ENCODE results near the gene STAMBPL1. TPM values are rescaled to one million over a fixed set of nuclear protein-coding genes. Genes with fewer than 3 reads are reported as not detected.

The STAMBPL1 gene
- polyA plus RNA-seq, 1 of the 3 experiments (the other 2 are of a cell fraction), result 25.1 TPM

DNA sequence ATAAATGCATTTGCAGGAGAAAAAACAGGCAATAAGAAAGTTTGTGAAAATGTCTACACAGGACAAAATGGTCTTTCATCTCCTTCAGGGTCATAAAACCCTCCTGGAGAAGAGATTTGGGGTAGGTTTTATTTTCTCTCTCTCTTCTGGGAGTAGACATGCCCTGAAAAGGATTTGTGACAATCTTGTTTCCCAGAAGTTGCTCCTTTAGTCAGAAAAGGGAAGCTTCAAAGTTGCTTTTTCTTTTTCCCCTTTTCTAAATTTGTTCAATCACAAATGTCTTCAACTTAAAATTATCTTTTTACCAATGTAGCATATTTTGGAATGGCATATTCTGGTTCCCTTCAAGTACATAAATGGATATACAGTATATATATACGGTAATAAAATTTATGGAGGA is 19.0 kb upstream of the STAMBPL1 start (continued):
- no peak for TF ChIP-seq YY1 (IDR thresholded peaks at IDR 0.05; ENCODE audit: low read depth)
- TF ChIP-seq FOXM1 (IDR thresholded peaks at IDR 0.05; ENCODE audit: low read depth), result no peak
- no peak for TF ChIP-seq RAD21 (IDR thresholded peaks at IDR 0.05; ENCODE audit: low read length)
- no peak for TF ChIP-seq RCOR1 (IDR thresholded peaks at IDR 0.05; ENCODE audit: low read length)
- TF ChIP-seq, protein P1, sequence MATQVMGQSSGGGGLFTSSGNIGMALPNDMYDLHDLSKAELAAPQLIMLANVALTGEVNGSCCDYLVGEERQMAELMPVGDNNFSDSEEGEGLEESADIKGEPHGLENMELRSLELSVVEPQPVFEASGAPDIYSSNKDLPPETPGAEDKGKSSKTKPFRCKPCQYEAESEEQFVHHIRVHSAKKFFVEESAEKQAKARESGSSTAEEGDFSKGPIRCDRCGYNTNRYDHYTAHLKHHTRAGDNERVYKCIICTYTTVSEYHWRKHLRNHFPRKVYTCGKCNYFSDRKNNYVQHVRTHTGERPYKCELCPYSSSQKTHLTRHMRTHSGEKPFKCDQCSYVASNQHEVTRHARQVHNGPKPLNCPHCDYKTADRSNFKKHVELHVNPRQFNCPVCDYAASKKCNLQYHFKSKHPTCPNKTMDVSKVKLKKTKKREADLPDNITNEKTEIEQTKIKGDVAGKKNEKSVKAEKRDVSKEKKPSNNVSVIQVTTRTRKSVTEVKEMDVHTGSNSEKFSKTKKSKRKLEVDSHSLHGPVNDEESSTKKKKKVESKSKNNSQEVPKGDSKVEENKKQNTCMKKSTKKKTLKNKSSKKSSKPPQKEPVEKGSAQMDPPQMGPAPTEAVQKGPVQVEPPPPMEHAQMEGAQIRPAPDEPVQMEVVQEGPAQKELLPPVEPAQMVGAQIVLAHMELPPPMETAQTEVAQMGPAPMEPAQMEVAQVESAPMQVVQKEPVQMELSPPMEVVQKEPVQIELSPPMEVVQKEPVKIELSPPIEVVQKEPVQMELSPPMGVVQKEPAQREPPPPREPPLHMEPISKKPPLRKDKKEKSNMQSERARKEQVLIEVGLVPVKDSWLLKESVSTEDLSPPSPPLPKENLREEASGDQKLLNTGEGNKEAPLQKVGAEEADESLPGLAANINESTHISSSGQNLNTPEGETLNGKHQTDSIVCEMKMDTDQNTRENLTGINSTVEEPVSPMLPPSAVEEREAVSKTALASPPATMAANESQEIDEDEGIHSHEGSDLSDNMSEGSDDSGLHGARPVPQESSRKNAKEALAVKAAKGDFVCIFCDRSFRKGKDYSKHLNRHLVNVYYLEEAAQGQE (IDR thresholded peaks at IDR 0.05; ENCODE audit: low read depth, low read length), result no peak
- TF ChIP-seq TEAD4 (IDR thresholded peaks at IDR 0.05; ENCODE audit: borderline replicate concordance, insufficient read depth), result no peak
- TF ChIP-seq, protein P2, sequence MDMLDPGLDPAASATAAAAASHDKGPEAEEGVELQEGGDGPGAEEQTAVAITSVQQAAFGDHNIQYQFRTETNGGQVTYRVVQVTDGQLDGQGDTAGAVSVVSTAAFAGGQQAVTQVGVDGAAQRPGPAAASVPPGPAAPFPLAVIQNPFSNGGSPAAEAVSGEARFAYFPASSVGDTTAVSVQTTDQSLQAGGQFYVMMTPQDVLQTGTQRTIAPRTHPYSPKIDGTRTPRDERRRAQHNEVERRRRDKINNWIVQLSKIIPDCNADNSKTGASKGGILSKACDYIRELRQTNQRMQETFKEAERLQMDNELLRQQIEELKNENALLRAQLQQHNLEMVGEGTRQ (IDR thresholded peaks at IDR 0.05; ENCODE audit: borderline replicate concordance, low read depth, low read length), result no peak

DNA sequence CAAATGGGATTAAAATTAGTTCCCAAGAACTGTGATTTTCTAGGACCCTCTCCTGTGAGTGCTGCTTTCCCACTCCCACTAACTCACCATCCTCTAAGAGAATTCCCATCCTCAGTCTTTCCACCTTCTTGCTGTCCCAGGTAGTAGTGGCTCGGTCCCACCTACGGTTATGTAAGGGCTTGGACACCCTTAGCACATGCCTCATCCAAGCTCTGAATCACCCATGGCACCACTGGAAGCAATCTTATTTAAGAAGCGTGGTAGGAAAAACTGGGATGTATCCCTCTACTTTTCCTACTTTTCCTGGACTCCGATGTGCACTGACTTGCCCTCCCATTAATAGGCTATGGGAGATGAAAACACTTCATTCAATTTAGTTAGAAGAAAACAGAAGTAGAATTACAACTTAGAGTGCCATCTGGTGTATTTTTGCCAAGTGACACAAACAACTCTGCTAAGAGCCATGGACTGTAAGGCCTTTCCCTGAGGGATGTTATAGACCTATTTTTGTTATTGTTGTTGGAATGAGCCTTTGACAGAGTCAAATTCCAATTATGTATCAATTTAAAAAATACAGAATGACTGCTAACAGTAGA is 14.7 kb upstream of the STAMBPL1 start:
- no peak for DNase-seq
- POLR2A ChIA-PET, result no interaction called here

More for the DNA sequence above, 14.7 kb upstream of the STAMBPL1 start:
- Histone ChIP-seq H2AFZ (ENCODE audit: low read depth) (no peak overlapping the region), H3F3A (replicated peaks; ENCODE audit: insufficient read depth) (no peaks in the 10 kb centered on the region), H3K9me2 (no peaks in the 10 kb centered on the region), H3K9me3 (no peaks in the 10 kb centered on the region), H3K4me1 (ENCODE audit: control insufficient read depth in 1 of 2, insufficient read depth in 2 of 2, low read depth in 1 of 2, low read length in 1 of 2) (no peaks in the 10 kb centered on the region; a peak in 1 of 4 replicates), H3K27me3 (ENCODE audit: insufficient read depth) (no peaks in the 10 kb centered on the region), H3K4me3 (ENCODE audit: low read depth in 2 of 2, low read length in 1 of 2) (no peak overlapping the region), H3K4me2 (no peak overlapping the region), H3K79me2 (ENCODE audit: insufficient read depth) (no peaks in the 10 kb centered on the region), H3K9ac (no peak overlapping the region), H4K20me1 (ENCODE audit: insufficient read depth) (no peaks in the 10 kb centered on the region), H3K27ac (ENCODE audit: low read depth in 2 of 2, low read length in 1 of 2) (no peak overlapping the region), H3K36me3 (replicated peaks in 1 of 2; ENCODE audit: control insufficient read depth in 1 of 2, insufficient read depth in 2 of 2, low read length in 1 of 2) (no peaks in the 10 kb centered on the region)
- WGBS (ENCODE audit: low lambda C conversion rate), result 90% methylated on average over 4 of the region's 4 CpGs
- CTCF ChIA-PET, result interaction anchor here (0.6 to 2.2 kb wide), 3 partner anchors 10 to 69 kb away, joined by 3 to 11 read pairs (median 4); no protein-coding TSS in a partner anchor
- no peak for TF ChIP-seq TAF1 (IDR thresholded peaks at IDR 0.05; ENCODE audit: borderline replicate concordance, low read depth, low read length)
- TF ChIP-seq POLR2AphosphoS5 (IDR thresholded peaks at IDR 0.05; ENCODE audit: low read depth, low read length), result no peak
- TF ChIP-seq, protein P3, sequence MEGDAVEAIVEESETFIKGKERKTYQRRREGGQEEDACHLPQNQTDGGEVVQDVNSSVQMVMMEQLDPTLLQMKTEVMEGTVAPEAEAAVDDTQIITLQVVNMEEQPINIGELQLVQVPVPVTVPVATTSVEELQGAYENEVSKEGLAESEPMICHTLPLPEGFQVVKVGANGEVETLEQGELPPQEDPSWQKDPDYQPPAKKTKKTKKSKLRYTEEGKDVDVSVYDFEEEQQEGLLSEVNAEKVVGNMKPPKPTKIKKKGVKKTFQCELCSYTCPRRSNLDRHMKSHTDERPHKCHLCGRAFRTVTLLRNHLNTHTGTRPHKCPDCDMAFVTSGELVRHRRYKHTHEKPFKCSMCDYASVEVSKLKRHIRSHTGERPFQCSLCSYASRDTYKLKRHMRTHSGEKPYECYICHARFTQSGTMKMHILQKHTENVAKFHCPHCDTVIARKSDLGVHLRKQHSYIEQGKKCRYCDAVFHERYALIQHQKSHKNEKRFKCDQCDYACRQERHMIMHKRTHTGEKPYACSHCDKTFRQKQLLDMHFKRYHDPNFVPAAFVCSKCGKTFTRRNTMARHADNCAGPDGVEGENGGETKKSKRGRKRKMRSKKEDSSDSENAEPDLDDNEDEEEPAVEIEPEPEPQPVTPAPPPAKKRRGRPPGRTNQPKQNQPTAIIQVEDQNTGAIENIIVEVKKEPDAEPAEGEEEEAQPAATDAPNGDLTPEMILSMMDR (IDR thresholded peaks at IDR 0.05), result peak; percentile 37
- no peak for TF ChIP-seq NFIC (IDR thresholded peaks at IDR 0.05; ENCODE audit: borderline replicate concordance)
- TF ChIP-seq FOSL2 (IDR thresholded peaks at IDR 0.05; ENCODE audit: borderline replicate concordance, low read depth), result no peak
- TF ChIP-seq, protein P2 (IDR thresholded peaks at IDR 0.05; ENCODE audit: borderline replicate concordance, low read depth, low read length), result no peak
- TF ChIP-seq SIN3A (IDR thresholded peaks at IDR 0.05; ENCODE audit: borderline replicate concordance, low read depth, low read length), result no peak
- TF ChIP-seq EP300 (IDR thresholded peaks at IDR 0.05; ENCODE audit: borderline replicate concordance in 1 of 2, low read depth in 1 of 2, low read length in 1 of 2), result no peak
- TF ChIP-seq RFX5 (IDR thresholded peaks at IDR 0.05; ENCODE audit: low read length), result no peak
- TF ChIP-seq FOXM1 (IDR thresholded peaks at IDR 0.05; ENCODE audit: low read depth), result no peak
- TF ChIP-seq RAD21 (IDR thresholded peaks at IDR 0.05; ENCODE audit: low read length), result peak; percentile 24; the same call in 1 of the 2 replicates
- TF ChIP-seq SMC3 (IDR thresholded peaks at IDR 0.05; ENCODE audit: low read depth, low read length), result no peak

All from SK-N-SH (cell line).